Endometrium (tissue), 2 donors: Measurements from ENCODE around the gene FAM9C.

Experiments
- FAIRE-seq: peaks from 2 replicates; lab custom pipeline; 2012; peaks lifted over from hg19 to GRCh38; lab: Jason Lieb, UNC
- donor health status: control.
- donor health status: control.

Gene FAM9C

GRCh38 chrX:13007519-13008188 lies 36.8 kb downstream of the FAM9C start:
- no peak for FAIRE-seq

DNA sequence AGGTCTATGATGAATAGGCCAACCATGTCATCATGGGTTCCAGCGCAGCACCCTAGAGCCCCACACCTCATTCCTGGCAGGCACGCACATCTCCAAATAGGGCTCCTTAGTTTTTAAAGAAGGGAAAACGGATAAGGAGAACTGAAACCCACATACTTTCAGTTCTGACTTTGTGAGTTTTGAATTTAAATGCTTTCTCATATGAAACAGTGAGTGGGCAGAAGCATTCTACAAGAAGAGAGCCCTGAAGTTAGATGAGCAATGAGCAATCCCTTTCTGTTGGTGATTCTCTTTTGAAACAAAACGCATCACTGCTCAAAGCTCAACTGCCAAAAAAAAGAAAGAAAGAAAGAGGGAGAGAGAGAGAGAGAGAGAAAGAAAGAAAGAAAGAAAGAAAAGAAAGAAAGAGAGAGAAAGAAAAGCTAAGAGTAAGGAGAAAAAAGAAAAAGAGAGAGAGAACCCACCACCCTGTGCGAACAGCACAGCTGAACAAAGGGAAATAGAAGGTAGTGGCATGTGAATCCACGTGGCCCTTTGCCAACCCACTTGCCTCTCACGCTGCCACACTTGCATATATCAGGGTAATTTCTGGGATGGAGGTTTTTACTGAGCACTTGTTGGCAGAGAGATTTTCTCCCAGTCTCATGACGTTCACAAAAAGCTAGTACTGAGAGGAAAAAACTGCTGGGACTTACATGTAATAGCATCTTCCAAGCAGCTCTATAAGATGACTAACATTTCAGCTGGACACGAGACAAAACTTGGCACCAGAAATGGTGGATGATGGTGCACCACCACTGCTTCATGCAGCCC lies 38.6 kb downstream of the FAM9C start:
- FAIRE-seq, result no peak

DNA sequence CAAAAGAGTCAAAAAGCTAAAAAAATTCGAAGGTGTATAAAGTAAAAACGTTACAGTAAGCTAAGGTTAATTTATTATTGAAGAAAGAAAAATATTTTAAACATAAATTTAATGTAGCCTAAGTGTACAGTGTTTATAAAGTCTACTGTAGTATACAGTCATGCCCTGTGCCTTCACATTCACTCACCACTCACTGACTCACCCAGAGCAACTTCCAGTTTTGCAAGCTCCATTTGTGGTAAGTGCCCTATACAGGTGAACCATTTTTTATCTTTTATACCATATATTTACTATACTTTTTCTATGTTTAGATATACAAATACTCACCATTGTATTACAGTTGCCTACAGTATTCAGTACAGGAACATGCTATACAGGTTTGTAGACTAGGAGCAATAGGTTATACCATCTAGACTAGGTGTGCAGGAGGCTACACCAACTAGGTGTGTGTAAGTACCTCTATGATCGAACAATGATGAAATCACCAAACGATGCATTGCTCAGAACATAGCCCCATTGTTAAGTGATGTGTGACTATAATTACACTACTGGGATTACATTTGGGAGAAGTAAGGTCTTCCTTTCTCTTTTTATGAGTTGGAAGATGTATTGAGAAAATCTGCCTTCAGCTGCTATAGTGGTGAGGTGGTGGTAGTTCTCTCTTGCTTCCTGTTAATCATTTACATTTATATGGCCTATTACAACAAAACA lies 42.3 kb downstream of the FAM9C start:
- no peak for FAIRE-seq

GRCh38 chrX:13001097-13001496 lies 43.3 kb downstream of the FAM9C start:
- no peak for FAIRE-seq

DNA sequence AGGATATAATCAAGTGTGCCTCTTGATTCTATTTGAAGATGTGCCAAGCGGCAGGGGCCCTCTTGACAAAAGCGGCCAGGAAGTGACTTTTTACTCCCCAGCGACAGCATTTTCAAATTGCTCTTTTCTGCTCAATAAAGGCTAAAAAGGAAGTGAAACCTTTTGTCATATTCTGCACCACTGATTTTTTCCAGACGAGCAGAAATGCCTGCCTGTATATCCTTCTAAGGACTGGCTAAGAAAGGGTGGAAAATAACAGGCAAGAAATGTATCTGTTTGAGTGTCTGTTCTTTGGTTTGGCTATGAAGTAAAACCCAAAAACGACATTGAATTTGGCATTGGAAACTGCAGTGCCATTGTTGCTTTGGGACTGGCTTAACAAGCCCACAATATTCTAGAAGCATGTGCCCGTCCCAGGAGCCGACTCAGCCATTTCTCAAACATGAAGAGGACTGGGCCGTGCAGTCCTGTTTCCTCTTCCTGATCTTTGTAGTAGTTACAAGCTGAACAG lies 44.1 kb downstream of the FAM9C start:
- no peak for FAIRE-seq

DNA sequence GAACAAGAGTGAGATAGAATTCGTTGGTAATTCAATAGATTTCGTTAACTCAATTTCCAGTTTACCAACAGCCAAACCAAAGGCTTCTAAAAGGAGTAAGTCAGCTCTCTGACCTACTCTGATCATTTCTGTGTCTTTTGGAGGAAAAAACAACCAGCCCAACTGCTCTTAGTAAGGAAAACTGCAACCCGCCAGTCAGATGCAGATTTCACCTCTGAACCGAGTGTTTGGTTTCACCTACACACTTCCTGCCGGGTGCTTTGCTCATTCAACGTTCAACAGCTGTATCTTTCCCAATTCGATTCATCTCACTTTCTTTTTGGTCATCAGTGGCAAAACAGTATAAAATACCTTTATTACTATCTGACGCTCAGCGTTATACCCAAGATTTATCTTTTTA lies 45.0 kb downstream of the FAM9C start:
- no peak for FAIRE-seq

- no peak for FAIRE-seq
These were observed 46.3 kb downstream of the FAM9C start for GRCh38 chrX:12997906-12998687.

- FAIRE-seq, result no peak
These were observed 47.4 kb downstream of the FAM9C start for GRCh38 chrX:12996934-12997435.

DNA sequence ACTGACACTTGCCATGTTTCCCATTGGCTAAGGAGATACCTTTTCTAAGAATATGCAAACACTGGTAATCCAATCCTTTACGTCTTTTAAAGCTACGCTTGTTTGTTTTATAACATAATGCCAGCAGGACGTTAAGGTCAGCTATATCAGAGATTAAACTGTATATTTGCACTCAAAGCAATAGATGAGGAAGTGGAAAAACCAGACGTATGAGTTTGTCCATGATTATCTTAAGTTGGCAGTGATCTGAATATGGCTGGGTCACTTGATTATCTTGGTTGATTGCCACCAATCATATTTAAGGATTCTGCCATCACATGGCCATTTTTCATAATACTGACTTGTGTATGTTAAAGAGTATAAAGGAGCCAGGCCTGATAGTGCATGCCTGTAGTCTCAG lies 50.1 kb downstream of the FAM9C start:
- FAIRE-seq, result no peak

DNA sequence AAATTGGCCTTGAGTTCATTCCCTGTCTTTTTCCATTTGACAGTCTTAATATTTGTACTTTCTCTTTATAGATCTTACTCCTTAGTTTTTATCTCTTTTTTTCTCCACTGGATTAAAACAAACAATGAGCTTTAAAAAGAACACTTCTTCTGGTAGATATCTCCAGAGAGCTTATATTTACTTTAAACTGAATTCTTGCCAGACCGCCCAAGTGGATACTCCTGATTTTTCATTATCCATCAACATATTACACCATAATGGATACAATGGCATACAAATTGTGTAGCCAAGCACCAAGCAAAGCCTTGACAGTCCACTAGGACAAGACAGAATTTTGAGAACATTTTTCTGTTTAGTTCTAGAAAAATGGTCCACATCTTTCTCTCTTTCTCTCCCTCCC lies 50.6 kb downstream of the FAM9C start:
- FAIRE-seq, result peak; percentile 70

DNA sequence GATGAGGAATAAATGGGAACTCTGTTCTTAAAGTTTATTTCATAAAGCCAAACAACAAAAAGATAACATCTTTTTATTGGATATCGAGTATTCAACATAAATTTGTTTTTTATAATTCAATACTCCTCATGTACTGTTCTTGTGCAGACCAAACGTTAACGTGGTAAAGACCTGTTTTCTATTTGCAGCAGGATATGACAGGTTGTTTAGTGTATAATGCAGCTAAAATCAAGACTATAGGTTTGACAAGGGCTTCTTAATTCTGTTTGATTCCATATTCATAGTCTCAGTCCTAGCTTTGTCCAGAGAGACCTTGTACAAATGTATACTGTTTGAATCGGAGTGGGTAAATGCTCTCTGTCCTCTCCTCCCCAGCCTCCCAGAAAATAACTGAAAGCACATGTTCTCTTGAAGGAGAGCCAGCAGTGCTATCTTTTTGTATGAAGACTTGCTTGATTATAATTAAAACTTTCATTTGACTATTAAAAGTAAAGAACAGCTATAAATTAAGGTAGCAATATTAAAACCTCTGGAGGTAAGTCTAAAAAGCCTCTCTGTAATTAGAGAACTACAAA lies 51.8 kb downstream of the FAM9C start:
- FAIRE-seq, result peak; percentile 8

GRCh38 chrX:12991575-12991974 lies 52.8 kb downstream of the FAM9C start:
- FAIRE-seq, result no peak

DNA sequence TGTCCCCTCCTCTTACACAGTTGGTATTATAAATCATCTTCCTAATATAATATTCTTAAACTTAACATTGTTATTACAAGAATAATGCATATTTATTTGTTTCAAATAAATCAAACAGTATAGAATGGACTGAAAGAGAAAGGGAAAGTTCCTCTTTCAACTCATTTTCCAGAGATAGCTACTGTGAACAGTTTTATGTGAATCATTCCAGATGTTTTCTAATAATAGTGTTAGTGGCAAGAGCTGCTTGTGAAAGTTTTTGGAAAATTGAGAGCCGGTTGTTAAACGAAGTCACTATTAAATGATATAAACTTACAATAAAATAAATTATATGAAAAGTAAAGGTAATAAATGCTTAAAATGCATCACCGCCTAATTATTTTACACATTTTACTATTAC lies 55.0 kb downstream of the FAM9C start:
- no peak for FAIRE-seq

DNA sequence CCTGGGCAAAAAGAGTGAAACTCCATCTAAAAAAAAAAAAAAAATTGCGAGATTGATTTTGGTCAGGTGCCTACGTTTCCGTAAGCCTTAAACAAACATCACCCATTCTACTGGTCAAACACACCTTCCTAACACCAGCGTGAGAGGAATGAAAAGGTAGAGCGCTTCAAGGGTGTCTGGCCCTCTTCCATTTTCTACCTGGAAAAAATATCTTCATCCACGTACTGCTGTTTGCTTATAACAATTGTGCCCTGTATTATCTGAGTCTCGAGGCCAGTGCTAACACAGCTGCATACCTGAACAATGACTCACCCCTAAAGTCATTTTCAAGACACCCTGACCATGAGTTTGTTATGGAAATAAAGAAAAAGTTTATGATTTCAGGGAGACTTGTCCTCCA lies 55.6 kb downstream of the FAM9C start:
- FAIRE-seq, result peak; percentile 58

DNA sequence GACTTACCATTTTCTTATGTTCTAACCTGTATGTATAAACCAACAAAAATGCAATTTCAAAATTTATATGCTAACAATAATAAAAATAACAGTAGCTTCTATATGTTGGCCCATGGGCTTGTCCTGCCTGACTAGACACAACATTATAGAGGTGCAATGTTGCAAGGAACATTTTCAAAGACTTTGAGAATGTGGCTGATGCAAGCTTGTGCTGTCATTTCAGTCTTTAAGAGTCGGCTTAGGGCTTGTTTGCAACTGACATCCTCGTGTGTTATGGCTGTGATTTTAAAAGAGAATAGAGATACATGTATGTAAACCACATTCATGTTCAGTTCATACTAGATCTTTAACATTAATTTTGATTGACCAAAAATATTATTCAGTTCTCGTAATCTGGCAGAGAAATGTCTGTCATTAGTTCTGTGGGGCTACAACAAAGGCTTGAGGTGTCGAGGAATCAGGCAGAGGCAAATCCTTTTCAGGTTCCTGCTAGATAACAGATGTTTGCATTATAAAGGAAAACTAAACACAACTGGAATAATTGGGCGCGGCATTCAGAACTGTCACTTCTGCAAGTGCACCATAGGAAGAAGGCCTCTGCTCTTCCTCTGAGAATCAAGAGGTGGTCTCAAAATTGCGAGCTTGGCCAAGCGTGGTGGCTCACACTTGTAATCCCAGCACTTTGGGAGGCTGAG lies 56.4 kb downstream of the FAM9C start:
- no peak for FAIRE-seq

GRCh38 chrX:12987340-12987739 lies 57.1 kb downstream of the FAM9C start:
- FAIRE-seq, result no peak

DNA sequence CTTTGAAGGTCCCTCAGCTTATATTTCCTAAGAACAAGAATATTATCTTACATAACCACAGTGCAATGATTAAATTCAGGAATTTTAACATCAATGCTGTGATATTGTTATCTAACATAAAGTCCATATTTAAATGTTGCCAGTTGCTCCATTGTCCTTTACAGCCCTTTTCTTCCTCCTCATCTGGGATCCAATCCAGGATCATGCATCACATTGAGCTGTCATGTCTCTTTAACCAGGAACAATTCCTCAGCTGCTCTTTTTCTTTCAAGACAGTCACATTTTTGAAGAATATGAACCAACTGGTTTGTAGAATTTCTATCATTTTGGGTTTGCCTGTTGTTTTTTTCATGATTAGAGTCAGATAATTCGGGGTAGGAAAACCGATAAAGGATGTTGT lies 57.5 kb downstream of the FAM9C start:
- FAIRE-seq, result no peak

- no peak for FAIRE-seq
These were observed 58.1 kb downstream of the FAM9C start for GRCh38 chrX:12986164-12986779.
